Hepatocyte (in vitro differentiated cells): ENCODE results near the gene ABI1. TPM values are rescaled to one million over a fixed set of nuclear protein-coding genes. Genes with fewer than 3 reads are reported as not detected.

Experiments
- DNase-seq: peaks from one replicate; pipeline ENCODE4 v3.0.0-alpha.2; 2016; ENCODE audit warnings: low spot score
- H2AFZ ChIP-seq: fragments of 200-600 bp; sonication (generic); 2 replicates; pipeline ENCODE4 v1.6.0; 2016; ENCODE audit warnings: antibody characterized with exemption, mild to moderate bottlenecking
- H3K27ac ChIP-seq: fragments of 200-600 bp; sonication (generic); 2 replicates; pipeline ENCODE4 v1.5.1; 2016; ENCODE audit warnings: mild to moderate bottlenecking
- H3K27me3 ChIP-seq: fragments of 200-600 bp; sonication (generic); 2 replicates; pipeline ENCODE4 v1.6.1; 2016
- H3K36me3 ChIP-seq: fragments of 200-600 bp; sonication (generic); replicated peaks from 2 replicates; pipeline ENCODE4 v1.5.1; 2016; ENCODE audit warnings: low read depth; ENCODE audit not compliant: insufficient read depth
- H3K4me1 ChIP-seq: fragments of 200-600 bp; sonication (generic); 2 replicates; pipeline ENCODE4 v1.5.1; 2016; ENCODE audit warnings: mild to moderate bottlenecking, moderate library complexity; ENCODE audit not compliant: insufficient read depth
- H3K4me2 ChIP-seq: fragments of 200-600 bp; sonication (generic); 2 replicates; pipeline ENCODE4 v1.6.0; 2016
- H3K4me3 ChIP-seq: fragments of 200-600 bp; sonication (generic); 2 replicates; pipeline ENCODE4 v1.5.1; 2016; ENCODE audit warnings: mild to moderate bottlenecking
- H3K79me2 ChIP-seq: fragments of 200-600 bp; sonication (generic); 2 replicates; pipeline ENCODE4 v1.6.0; 2017; ENCODE audit warnings: mild to moderate bottlenecking
- H3K9me2 ChIP-seq: fragments of 200-600 bp; sonication (generic); replicated peaks from 2 replicates; pipeline ENCODE4 v1.6.0; 2017; ENCODE audit warnings: mild to moderate bottlenecking; ENCODE audit not compliant: insufficient read depth
- H3K9me3 ChIP-seq: fragments of 200-600 bp; sonication (generic); 2 replicates; pipeline ENCODE4 v1.5.1; 2016; ENCODE audit warnings: low read depth, mild to moderate bottlenecking
- H4K20me1 ChIP-seq: fragments of 200-600 bp; sonication (generic); 2 replicates; pipeline ENCODE4 v1.6.0; 2016; ENCODE audit warnings: mild to moderate bottlenecking; ENCODE audit not compliant: insufficient read depth, poor library complexity, severe bottlenecking
- EZH2 ChIP-seq: fragments of 200-600 bp; sonication (generic); IDR thresholded peaks from 2 replicates; pipeline ENCODE4 v1.6.1; 2016; ENCODE audit warnings: antibody characterized with exemption, mild to moderate bottlenecking, borderline replicate concordance
- EZH2phosphoT487 ChIP-seq: fragments of 200-600 bp; sonication (generic); IDR thresholded peaks from one replicate; pipeline ENCODE4 v1.6.1; 2018; ENCODE audit warnings: antibody characterized with exemption, mild to moderate bottlenecking, low read depth, moderate library complexity; ENCODE audit not compliant: unreplicated experiment, severe bottlenecking
- WGBS: methylation state at CpG from one replicate; pipeline ENCODE4 v1.1.6; 2016; ENCODE audit warnings: low lambda C conversion rate; ENCODE audit errors: missing lambda C conversion rate; 5-methylcytosine and 5-hydroxymethylcytosine counted together
- polyA plus RNA-seq: library from polyadenylated mRNA; unstranded; fragments of >200 nt; fragmentation: Nextera tagmentation; extraction: Ambion mirVana; gene quantifications from 2 replicates; pipeline ENCODE4 v1.2.1, GENCODE V29; 2016
- total RNA-seq: library from RNA; depleted of rRNA; stranded (reverse); fragments of >200 nt; gene quantifications from 2 replicates; pipeline ENCODE4 v1.2.3, GENCODE V29; 2014
- TF ChIP-seq, protein P1 (sequence below): fragments of 200-600 bp; sonication (generic); IDR thresholded peaks from 2 replicates; pipeline ENCODE4 v1.5.1; 2016; ENCODE audit warnings: antibody characterized with exemption, mild to moderate bottlenecking; ENCODE audit not compliant: poor library complexity

ABI1 gene
- total and polyA plus RNA-seq, 2 experiments from 2014 or later = 30.5 to 46.1 TPM

- no peak for TF ChIP-seq EZH2phosphoT487
- no peaks in the 10 kb centered on the region for H3K27me3 ChIP-seq
- 93% methylated on average over 1 of the region's 1 CpG for WGBS
- H3K9me2 ChIP-seq = no peaks in the 10 kb centered on the region
- no peak overlapping the region for H3K4me2 ChIP-seq
- H4K20me1 ChIP-seq = peaks cover 6% of the 10 kb centered on the region
- H3K79me2 ChIP-seq = peaks cover 86% of the 10 kb centered on the region
- no peak overlapping the region for H3K27ac ChIP-seq
- H2AFZ ChIP-seq = no peak overlapping the region
- peaks cover 17% of the 10 kb centered on the region for H3K4me1 ChIP-seq
- no peaks in the 10 kb centered on the region for H3K36me3 ChIP-seq
- no peaks in the 10 kb centered on the region for H3K9me3 ChIP-seq
- H3K4me3 ChIP-seq = no peak overlapping the region
- DNase-seq = no peak
These were observed 84.5 kb downstream of the ABI1 start for GRCh38 chr10:26776258-26776657.

DNA sequence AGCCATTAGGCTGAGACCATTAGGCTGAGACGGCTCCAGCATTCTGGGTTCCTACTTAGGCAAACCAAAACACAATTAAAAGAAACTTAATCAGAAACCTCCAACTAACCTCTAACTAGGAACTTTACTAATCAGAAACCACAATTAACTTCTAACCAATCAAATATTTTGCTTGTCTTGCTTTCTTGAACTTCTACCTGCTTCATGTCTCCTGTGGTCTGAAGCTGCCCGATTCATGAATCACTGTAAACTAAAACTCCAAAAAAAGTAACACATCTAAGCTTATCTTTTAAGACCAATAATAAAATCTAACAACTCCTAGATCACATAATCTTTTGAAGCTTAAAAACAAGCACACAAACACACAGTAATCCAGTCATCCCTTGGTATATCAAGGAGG lies 87.1 kb downstream of the ABI1 start:
- DNase-seq = no peak
- no peaks in the 10 kb centered on the region for H3K4me1 ChIP-seq
- H3K4me2 ChIP-seq = no peak overlapping the region
- no peaks in the 10 kb centered on the region for H3K36me3 ChIP-seq
- no peak overlapping the region for H3K4me3 ChIP-seq
- no peak for TF ChIP-seq EZH2phosphoT487
- no peak for TF ChIP-seq EZH2
- TF ChIP-seq, protein P1, sequence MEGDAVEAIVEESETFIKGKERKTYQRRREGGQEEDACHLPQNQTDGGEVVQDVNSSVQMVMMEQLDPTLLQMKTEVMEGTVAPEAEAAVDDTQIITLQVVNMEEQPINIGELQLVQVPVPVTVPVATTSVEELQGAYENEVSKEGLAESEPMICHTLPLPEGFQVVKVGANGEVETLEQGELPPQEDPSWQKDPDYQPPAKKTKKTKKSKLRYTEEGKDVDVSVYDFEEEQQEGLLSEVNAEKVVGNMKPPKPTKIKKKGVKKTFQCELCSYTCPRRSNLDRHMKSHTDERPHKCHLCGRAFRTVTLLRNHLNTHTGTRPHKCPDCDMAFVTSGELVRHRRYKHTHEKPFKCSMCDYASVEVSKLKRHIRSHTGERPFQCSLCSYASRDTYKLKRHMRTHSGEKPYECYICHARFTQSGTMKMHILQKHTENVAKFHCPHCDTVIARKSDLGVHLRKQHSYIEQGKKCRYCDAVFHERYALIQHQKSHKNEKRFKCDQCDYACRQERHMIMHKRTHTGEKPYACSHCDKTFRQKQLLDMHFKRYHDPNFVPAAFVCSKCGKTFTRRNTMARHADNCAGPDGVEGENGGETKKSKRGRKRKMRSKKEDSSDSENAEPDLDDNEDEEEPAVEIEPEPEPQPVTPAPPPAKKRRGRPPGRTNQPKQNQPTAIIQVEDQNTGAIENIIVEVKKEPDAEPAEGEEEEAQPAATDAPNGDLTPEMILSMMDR = no peak
- no peak overlapping the region for H3K27ac ChIP-seq
- 80% methylated on average over 2 of the region's 2 CpGs for WGBS
- no peak overlapping the region for H2AFZ ChIP-seq
- peaks cover 2% of the 10 kb centered on the region for H4K20me1 ChIP-seq
- no peaks in the 10 kb centered on the region for H3K27me3 ChIP-seq
- no peaks in the 10 kb centered on the region for H3K9me2 ChIP-seq
- peaks cover 79% of the 10 kb centered on the region for H3K79me2 ChIP-seq
- H3K9me3 ChIP-seq = no peaks in the 10 kb centered on the region

DNA sequence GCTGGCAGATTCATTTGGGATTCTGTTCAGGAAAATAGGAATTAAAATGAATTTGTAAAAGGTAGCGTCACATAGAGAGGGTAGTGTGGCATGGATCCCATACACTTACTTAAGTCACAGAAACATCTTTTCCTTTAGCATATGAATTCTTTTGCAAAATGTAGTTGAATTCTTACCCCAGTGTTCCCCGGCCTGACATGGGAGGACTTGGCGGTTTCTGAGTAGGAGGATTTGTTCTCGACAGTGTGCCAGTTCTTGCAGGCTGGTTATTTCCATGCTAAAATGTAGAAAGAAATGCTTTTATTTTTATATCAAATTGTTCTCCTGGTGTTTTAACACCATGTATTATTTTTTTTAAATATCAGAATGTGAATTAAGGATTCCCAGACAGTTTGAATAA lies 90.7 kb downstream of the ABI1 start:
- TF ChIP-seq, protein P1 = no peak
- TF ChIP-seq EZH2phosphoT487 (no peak), EZH2 (no peak)
- Histone ChIP-seq H3K79me2 (peaks cover 45% of the 10 kb centered on the region), H3K4me1 (no peaks in the 10 kb centered on the region)

DNA sequence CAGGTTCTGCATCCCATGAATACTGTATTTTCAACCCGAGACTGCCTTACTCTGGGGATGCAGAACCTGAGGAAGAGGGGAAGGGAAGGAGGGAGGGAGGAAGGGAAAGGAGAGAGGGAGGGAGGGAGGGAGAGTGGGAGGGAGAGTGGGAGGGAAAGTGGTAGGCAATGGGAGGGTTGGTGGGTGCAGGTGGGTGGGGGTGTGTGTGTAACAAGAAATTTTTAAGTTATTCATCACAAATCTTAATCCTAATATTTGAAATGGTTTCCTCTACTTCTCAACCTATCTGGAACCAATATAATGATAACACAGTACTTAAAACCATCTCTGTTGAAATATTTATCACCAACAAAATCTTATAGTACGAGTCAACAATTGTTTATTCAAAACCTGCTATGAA lies 95.2 kb downstream of the ABI1 start:
- 100% methylated on average over 2 of the region's 2 CpGs for WGBS
- no peaks in the 10 kb centered on the region for H3K9me2 ChIP-seq
- H3K4me2 ChIP-seq = no peak overlapping the region
- no peak overlapping the region for H2AFZ ChIP-seq
- DNase-seq = no peak
- peaks cover 4% of the 10 kb centered on the region for H3K79me2 ChIP-seq
- no peaks in the 10 kb centered on the region for H3K9me3 ChIP-seq
- no peaks in the 10 kb centered on the region for H4K20me1 ChIP-seq
- no peaks in the 10 kb centered on the region for H3K36me3 ChIP-seq
- H3K27ac ChIP-seq = no peak overlapping the region
- no peaks in the 10 kb centered on the region for H3K4me1 ChIP-seq
- H3K4me3 ChIP-seq = no peak overlapping the region
- TF ChIP-seq EZH2 (no peak), EZH2phosphoT487 (no peak)
- TF ChIP-seq, protein P1 = no peak
- H3K27me3 ChIP-seq = no peaks in the 10 kb centered on the region

More for the DNA sequence above, 90.7 kb downstream of the ABI1 start:
- H2AFZ ChIP-seq = no peak overlapping the region
- WGBS = 97% methylated on average over 4 of the region's 4 CpGs
- DNase-seq = no peak
- H3K4me2 ChIP-seq = no peak overlapping the region
- no peaks in the 10 kb centered on the region for H3K36me3 ChIP-seq
- no peaks in the 10 kb centered on the region for H4K20me1 ChIP-seq
- H3K27me3 ChIP-seq = no peaks in the 10 kb centered on the region
- no peaks in the 10 kb centered on the region for H3K9me2 ChIP-seq
- no peaks in the 10 kb centered on the region for H3K9me3 ChIP-seq
- no peak overlapping the region for H3K27ac ChIP-seq
- no peak overlapping the region for H3K4me3 ChIP-seq
